Measurements from ENCODE around the gene IFI27L1. TPM values are rescaled to one million over a fixed set of nuclear protein-coding genes. Genes with fewer than 3 reads are reported as not detected.

Gene IFI27L1
- total and polyA plus RNA-seq, 2 donors (not counting 1 experiment from before 2014, with no cell fraction given), result 14.4 to 20.3 TPM

DNA sequence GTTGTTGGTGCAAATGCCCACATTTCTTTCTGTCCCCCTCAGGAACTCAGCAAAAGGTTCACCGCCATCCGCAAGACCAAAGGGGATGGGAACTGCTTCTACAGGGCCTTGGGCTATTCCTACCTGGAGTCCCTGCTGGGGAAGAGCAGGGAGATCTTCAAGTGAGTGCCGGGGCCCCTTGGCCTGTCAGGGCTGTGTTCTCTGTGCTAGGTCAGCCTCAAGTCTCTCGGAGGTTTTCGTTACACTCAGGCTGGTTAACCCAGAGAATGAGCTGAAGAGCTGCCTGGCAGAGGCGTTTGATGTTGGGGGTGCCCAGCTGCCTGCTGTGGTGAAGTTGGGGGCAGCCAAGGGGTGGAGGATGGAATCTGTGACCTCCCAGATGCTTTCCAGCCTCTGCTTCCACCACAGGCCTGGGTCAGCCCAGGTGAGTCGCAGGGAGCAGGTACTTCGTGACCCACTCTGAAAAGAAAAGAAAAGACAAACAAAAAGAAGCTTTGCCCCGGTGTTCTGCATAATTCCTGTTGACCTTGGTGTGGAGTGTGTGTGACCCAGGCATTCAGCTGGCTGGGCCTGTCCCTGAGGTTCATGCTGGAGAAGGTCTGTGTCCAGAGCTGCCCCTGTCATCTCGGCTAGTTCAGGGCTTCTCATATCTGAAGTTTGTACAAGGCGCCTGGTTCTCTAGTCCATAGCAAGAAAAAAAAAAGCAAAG, 42.0 kb upstream of the IFI27L1 start:
- Histone ChIP-seq H3K9me3 (ENCODE audit: control insufficient read depth, insufficient read depth, low read depth, low read length) (no peaks in the 10 kb centered on the region), H4K20me1 (ENCODE audit: control insufficient read depth, extremely low read depth, insufficient read depth, low read length) (no peaks in the 10 kb centered on the region), H3K4me1 (ENCODE audit: control insufficient read depth, extremely low read depth, insufficient read depth, low read length) (peaks cover 25% of the 10 kb centered on the region), H3K4me3 (replicated peaks in 1 of 4; ENCODE audit: control extremely low read depth in 1 of 4, insufficient read depth in 1 of 4, low read depth in 3 of 4, low read length in 4 of 4) (no peak overlapping the region), H3K4me2 (ENCODE audit: extremely low read depth, insufficient read depth, low read length) (no peak overlapping the region), H3K36me3 (ENCODE audit: control insufficient read depth, insufficient read depth, low read length) (peaks cover 2% of the 10 kb centered on the region), H3K27ac (ENCODE audit: insufficient read depth, low read length) (no peak overlapping the region), H3K27me3 (ENCODE audit: control insufficient read depth, insufficient read depth, low read length) (no peaks in the 10 kb centered on the region), H3K9ac (ENCODE audit: insufficient read depth, low read length) (no peak overlapping the region), H2AFZ (ENCODE audit: low read length) (no peak overlapping the region), H3K79me2 (ENCODE audit: control insufficient read depth, insufficient read depth, low read length) (no peaks in the 10 kb centered on the region)
- no peak for TF ChIP-seq EZH2 (IDR thresholded peaks at IDR 0.05; ENCODE audit: low read length, missing control alignments)
- TF ChIP-seq, protein P1, sequence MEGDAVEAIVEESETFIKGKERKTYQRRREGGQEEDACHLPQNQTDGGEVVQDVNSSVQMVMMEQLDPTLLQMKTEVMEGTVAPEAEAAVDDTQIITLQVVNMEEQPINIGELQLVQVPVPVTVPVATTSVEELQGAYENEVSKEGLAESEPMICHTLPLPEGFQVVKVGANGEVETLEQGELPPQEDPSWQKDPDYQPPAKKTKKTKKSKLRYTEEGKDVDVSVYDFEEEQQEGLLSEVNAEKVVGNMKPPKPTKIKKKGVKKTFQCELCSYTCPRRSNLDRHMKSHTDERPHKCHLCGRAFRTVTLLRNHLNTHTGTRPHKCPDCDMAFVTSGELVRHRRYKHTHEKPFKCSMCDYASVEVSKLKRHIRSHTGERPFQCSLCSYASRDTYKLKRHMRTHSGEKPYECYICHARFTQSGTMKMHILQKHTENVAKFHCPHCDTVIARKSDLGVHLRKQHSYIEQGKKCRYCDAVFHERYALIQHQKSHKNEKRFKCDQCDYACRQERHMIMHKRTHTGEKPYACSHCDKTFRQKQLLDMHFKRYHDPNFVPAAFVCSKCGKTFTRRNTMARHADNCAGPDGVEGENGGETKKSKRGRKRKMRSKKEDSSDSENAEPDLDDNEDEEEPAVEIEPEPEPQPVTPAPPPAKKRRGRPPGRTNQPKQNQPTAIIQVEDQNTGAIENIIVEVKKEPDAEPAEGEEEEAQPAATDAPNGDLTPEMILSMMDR (conservative IDR thresholded peaks at IDR 0.05 in 1 of 2, IDR thresholded peaks at IDR 0.05 in 1 of 2; ENCODE audit: low read depth in 1 of 2, low read length in 2 of 2), result no peak
- DNase-seq (ENCODE audit: low read depth in 2 of 2), result no peak

DNA sequence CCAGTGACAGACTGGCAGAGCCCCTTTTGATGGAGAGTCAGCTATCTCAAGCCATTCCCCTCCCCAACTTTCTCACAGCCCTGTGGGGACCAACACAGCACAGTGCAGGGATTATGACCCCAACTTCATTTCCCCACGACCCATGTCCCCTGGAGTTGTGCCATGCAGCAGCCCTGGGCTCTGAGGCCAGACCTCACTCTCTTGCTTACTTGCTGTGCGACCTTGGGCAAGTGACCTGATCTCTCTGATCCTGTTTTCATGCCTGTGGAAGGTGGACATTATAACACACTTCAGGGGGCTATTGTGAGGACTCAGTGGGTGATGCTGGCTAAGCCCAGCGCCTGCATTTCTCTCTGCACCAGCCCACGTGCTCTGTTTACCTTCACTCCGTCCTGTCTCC, 40.9 kb upstream of the IFI27L1 start:
- Histone ChIP-seq H3K4me2 (ENCODE audit: extremely low read depth, insufficient read depth, low read length) (no peak overlapping the region), H3K27me3 (ENCODE audit: control insufficient read depth, insufficient read depth, low read length) (no peaks in the 10 kb centered on the region), H3K4me3 (replicated peaks in 1 of 4; ENCODE audit: control extremely low read depth in 1 of 4, insufficient read depth in 1 of 4, low read depth in 3 of 4, low read length in 4 of 4) (no peak overlapping the region), H4K20me1 (ENCODE audit: control insufficient read depth, extremely low read depth, insufficient read depth, low read length) (no peaks in the 10 kb centered on the region), H3K79me2 (ENCODE audit: control insufficient read depth, insufficient read depth, low read length) (no peaks in the 10 kb centered on the region), H3K9ac (ENCODE audit: insufficient read depth, low read length) (no peak overlapping the region), H3K4me1 (ENCODE audit: control insufficient read depth, extremely low read depth, insufficient read depth, low read length) (peaks cover 25% of the 10 kb centered on the region), H3K36me3 (ENCODE audit: control insufficient read depth, insufficient read depth, low read length) (peaks cover 5% of the 10 kb centered on the region), H2AFZ (ENCODE audit: low read length) (no peak overlapping the region), H3K27ac (ENCODE audit: insufficient read depth, low read length) (no peak overlapping the region), H3K9me3 (ENCODE audit: control insufficient read depth, insufficient read depth, low read depth, low read length) (no peaks in the 10 kb centered on the region)
- TF ChIP-seq, protein P1 (conservative IDR thresholded peaks at IDR 0.05 in 1 of 2, IDR thresholded peaks at IDR 0.05 in 1 of 2; ENCODE audit: low read depth in 1 of 2, low read length in 2 of 2), result no peak
- no peak for TF ChIP-seq EZH2 (IDR thresholded peaks at IDR 0.05; ENCODE audit: low read length, missing control alignments)
- DNase-seq (ENCODE audit: low read depth in 2 of 2), result no peak

GRCh38 chr14:94040796-94041195, 40.3 kb upstream of the IFI27L1 start:
- H3K4me1 ChIP-seq (ENCODE audit: control insufficient read depth, extremely low read depth, insufficient read depth, low read length), result peaks cover 25% of the 10 kb centered on the region
- no peak overlapping the region for H2AFZ ChIP-seq (ENCODE audit: low read length)
- no peaks in the 10 kb centered on the region for H3K79me2 ChIP-seq (ENCODE audit: control insufficient read depth, insufficient read depth, low read length)
- no peak for DNase-seq (ENCODE audit: low read depth in 2 of 2)
- H3K36me3 ChIP-seq (ENCODE audit: control insufficient read depth, insufficient read depth, low read length), result peaks cover 8% of the 10 kb centered on the region
- H3K9ac ChIP-seq (ENCODE audit: insufficient read depth, low read length), result no peak overlapping the region
- no peaks in the 10 kb centered on the region for H3K27me3 ChIP-seq (ENCODE audit: control insufficient read depth, insufficient read depth, low read length)
- H4K20me1 ChIP-seq (ENCODE audit: control insufficient read depth, extremely low read depth, insufficient read depth, low read length), result no peaks in the 10 kb centered on the region
- no peak for TF ChIP-seq EZH2 (IDR thresholded peaks at IDR 0.05; ENCODE audit: low read length, missing control alignments)
- TF ChIP-seq, protein P1 (conservative IDR thresholded peaks at IDR 0.05 in 1 of 2, IDR thresholded peaks at IDR 0.05 in 1 of 2; ENCODE audit: low read depth in 1 of 2, low read length in 2 of 2), result no peak
- H3K4me3 ChIP-seq (replicated peaks in 1 of 4; ENCODE audit: control extremely low read depth in 1 of 4, insufficient read depth in 1 of 4, low read depth in 3 of 4, low read length in 4 of 4), result no peak overlapping the region
- no peaks in the 10 kb centered on the region for H3K9me3 ChIP-seq (ENCODE audit: control insufficient read depth, insufficient read depth, low read depth, low read length)
- no peak overlapping the region for H3K4me2 ChIP-seq (ENCODE audit: extremely low read depth, insufficient read depth, low read length)
- no peak overlapping the region for H3K27ac ChIP-seq (ENCODE audit: insufficient read depth, low read length)

All from fibroblast of lung (primary cell).